ENCODE data around the gene FAM135A. TPM values are rescaled to one million over a fixed set of nuclear protein-coding genes. Genes with fewer than 3 reads are reported as not detected.

Gene FAM135A
- 16.0 and 16.7 TPM in 2 replicates for total RNA-seq (2021)
- percentile 72 among the genes with signal in this experiment for Bru-seq, nascent RNA
- percentile 76 among the genes with signal in this experiment for BruChase-seq, experiment 1, labeled RNA remaining after a 2-hour chase
- BruChase-seq, experiment 2, labeled RNA remaining after a 6-hour chase: percentile 58 among the genes with signal in this experiment
- long read RNA-seq, partial matches to known transcripts: 4 of 11 reads
- long read RNA-seq, other reads (novel, unspliced or antisense): 7 of 11 reads

DNA sequence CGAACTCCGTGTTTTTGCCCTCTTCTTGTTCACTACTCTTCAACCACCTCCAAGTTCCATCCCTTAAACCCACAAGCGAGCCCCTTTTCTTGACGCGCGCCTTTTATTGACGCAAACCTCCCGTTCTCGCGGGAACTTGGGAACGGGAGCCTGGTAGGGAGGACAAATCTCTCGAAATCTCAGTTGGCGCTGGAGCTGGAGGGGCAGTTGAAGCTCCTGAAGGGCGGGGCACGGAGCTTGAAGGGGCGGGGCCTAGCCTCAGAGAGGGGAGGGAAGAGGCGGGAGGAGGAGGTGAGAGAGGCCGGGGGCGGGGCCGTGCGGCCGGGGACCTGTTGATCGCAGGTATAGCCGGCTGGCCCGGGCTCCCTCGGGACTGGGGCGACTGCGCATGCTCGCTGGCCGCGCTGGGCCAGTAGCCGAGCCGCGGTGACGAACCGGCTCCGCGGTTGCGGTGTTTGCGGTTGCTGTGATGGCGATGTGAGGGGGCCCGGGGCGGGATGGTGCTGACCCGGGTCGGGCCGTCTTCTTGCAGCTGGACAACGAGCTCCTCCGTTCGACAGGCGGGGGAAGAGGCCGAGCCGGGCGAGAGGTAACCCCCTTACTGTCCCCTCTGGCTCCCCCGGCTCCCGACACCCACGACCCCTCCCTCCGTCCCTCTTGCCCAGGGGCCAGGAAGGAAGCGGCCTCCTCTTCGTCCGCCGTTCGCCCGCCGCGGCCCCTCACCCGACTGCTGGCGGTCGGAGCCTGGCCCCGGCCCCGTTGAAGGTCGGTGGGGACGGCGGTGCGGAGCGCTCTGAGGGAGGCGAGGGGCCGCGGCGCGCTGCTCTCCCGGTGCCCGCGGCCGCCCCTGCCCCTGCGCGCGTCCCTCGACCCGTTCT lies at the start of gene FAM135A:
Gene FAM135A, plus strand, starts transcription at position 395 of the 878 bp plus-strand sequence. CDS start 14,835 bp downstream, outside the sequence.
- Histone ChIP-seq H3K79me2 (ENCODE audit: low read depth) (peaks cover 21% of the 10 kb centered on the region), H3K9me2 (ENCODE audit: insufficient read depth) (no peaks in the 10 kb centered on the region), H3K4me2 (peak within 1 kb of the TSS; percentile 87), H3K27me3 (ENCODE audit: insufficient read depth, low read depth) (no peaks in the 10 kb centered on the region), H3K4me3 (peak within 1 kb of the TSS; percentile 76), H3K36me3 (ENCODE audit: low read depth) (no peaks in the 10 kb centered on the region), H3K27ac (peak within 1 kb of the TSS; percentile 43), H4K20me1 (ENCODE audit: insufficient read depth) (no peaks in the 10 kb centered on the region), H3K9me3 (ENCODE audit: insufficient read depth, low read depth) (no peaks in the 10 kb centered on the region), H2AFZ (peak within 1 kb of the TSS; percentile 100), H3F3A (ENCODE audit: insufficient read depth, low read depth) (0 out of 2 replicates have a peak, but pooled peaks cover 6% of the 10 kb centered on the region), H3K4me1 (replicated peaks; ENCODE audit: insufficient read depth) (peaks cover 31% of the 10 kb centered on the region)
- ChIA-PET CTCF (interaction anchor here (0.5 to 2.1 kb wide), 6 partner anchors 15 to 353 kb away, joined by 3 to 9 read pairs (median 3); no protein-coding TSS in a partner anchor), POLR2A (ENCODE audit: unreplicated experiment) (interaction anchor here (0.6 to 1.9 kb wide), 14 partner anchors 8 to 1024 kb away, joined by 3 to 33 read pairs (median 4); partner anchors contain the start of gene SMAP1)
- DNase-seq: peak; percentile 91 to 99
- intact Hi-C loops (cut with micrococcal nuclease; ENCODE audit: unreplicated experiment): loop anchor here (1.0 to 5.0 kb wide), 4 partner anchors 14 to 254 kb away; partner anchors contain the start of gene SMAP1
- no TSS peak for BruUV-seq (replicated peaks)
- no peak for TF ChIP-seq EZH2 (IDR thresholded peaks at IDR 0.05; ENCODE audit: low read depth)
- TF ChIP-seq, protein P1, sequence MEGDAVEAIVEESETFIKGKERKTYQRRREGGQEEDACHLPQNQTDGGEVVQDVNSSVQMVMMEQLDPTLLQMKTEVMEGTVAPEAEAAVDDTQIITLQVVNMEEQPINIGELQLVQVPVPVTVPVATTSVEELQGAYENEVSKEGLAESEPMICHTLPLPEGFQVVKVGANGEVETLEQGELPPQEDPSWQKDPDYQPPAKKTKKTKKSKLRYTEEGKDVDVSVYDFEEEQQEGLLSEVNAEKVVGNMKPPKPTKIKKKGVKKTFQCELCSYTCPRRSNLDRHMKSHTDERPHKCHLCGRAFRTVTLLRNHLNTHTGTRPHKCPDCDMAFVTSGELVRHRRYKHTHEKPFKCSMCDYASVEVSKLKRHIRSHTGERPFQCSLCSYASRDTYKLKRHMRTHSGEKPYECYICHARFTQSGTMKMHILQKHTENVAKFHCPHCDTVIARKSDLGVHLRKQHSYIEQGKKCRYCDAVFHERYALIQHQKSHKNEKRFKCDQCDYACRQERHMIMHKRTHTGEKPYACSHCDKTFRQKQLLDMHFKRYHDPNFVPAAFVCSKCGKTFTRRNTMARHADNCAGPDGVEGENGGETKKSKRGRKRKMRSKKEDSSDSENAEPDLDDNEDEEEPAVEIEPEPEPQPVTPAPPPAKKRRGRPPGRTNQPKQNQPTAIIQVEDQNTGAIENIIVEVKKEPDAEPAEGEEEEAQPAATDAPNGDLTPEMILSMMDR (conservative IDR thresholded peaks at IDR 0.05): no peak

DNA sequence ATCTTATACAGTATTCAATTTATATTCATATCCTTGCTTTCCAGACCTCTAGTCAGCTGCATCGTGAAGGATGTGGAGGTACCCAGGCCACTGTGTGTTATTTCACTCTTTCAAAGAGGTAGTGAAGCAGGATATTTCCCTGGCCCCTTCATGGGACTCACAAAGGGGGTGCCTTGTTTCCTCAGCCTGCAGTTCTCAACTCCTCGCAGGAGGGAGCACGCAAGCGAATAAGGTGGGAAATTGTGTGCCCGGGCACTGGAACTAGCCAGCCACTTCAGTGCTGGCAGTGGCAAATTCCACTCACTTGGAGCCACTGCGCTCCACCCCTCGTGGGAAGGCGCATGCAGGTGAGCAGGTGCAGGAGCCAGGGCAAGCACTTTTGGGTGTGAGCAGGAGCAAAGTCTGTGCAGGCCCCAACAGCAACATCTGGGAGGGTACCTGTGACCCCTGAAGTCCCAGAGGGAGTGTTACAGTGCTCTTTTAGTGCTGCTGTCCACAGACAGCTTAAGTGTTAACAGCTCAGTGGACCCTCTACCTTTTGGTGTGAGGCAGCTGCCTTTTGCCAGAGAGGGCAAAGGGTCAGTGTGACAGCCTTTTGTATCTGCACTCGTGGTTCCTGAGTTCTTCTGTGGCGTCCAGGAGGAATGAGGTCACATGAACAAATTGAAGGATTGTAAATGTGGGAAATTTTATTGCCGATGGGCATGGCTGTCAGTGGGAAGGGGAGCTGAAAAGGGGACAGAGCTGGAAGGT lies 49.4 kb upstream of the FAM135A start:
- BruUV-seq (replicated peaks): no TSS peak

More for the DNA sequence above, 49.4 kb upstream of the FAM135A start:
- H3K9me3 ChIP-seq (ENCODE audit: insufficient read depth, low read depth): no peaks in the 10 kb centered on the region
- no peaks in the 10 kb centered on the region for H3K9me2 ChIP-seq (ENCODE audit: insufficient read depth)
- TF ChIP-seq EZH2 (IDR thresholded peaks at IDR 0.05; ENCODE audit: low read depth): no peak
- TF ChIP-seq, protein P1 (conservative IDR thresholded peaks at IDR 0.05): no peak
- no peaks in the 10 kb centered on the region for H3K4me1 ChIP-seq (replicated peaks; ENCODE audit: insufficient read depth)
- H3K36me3 ChIP-seq (ENCODE audit: low read depth): no peaks in the 10 kb centered on the region
- H3K4me2 ChIP-seq: no peak overlapping the region
- intact Hi-C loops (cut with micrococcal nuclease; ENCODE audit: unreplicated experiment): no loop called here
- no peak overlapping the region for H3K27ac ChIP-seq
- DNase-seq: no peak
- no peak overlapping the region for H2AFZ ChIP-seq
- no peaks in the 10 kb centered on the region for H3K79me2 ChIP-seq (ENCODE audit: low read depth)
- H3K27me3 ChIP-seq (ENCODE audit: insufficient read depth, low read depth): peaks cover 69% of the 10 kb centered on the region
- ChIA-PET CTCF (interaction anchor here (0.6 to 1.4 kb wide), 2 partner anchors 34 to 54 kb away, joined by 3 read pairs; no protein-coding TSS in a partner anchor), POLR2A (ENCODE audit: unreplicated experiment) (no interaction called here)
- H3F3A ChIP-seq (ENCODE audit: insufficient read depth, low read depth): no peaks in the 10 kb centered on the region
- H4K20me1 ChIP-seq (ENCODE audit: insufficient read depth): no peaks in the 10 kb centered on the region
- H3K4me3 ChIP-seq: no peak overlapping the region

Measured in PC-9 (cell line).